Fibroblast of villous mesenchyme (primary cell): ENCODE data around the gene CSDE1. TPM values are rescaled to one million over a fixed set of nuclear protein-coding genes. Genes with fewer than 3 reads are reported as not detected.

Experiments used
- DNase-seq: peaks from one replicate; pipeline ENCODE4 v3.0.0-alpha.2; 2010; ENCODE audit warnings: low read depth
- H3K4me3 ChIP-seq: 2 replicates; pipeline ENCODE4 v1.5.1; 2011; ENCODE audit warnings: low read depth, mild to moderate bottlenecking, low read length
- total RNA-seq: library from RNA; depleted of rRNA; stranded (reverse); fragments of >200 nt; gene quantifications from 2 replicates; pipeline ENCODE4 v1.2.3, GENCODE V29; 2012
- TF ChIP-seq, protein P1 (sequence below): IDR thresholded peaks from 2 replicates; pipeline ENCODE4 v1.5.1; 2012; ENCODE audit warnings: low read depth, mild to moderate bottlenecking, low read length; ENCODE audit not compliant: insufficient read depth

CSDE1 gene
- total RNA-seq, 1 donor, result 541 TPM

GRCh38 chr1:114676115-114676514 lies 81.7 kb downstream of the CSDE1 start:
- TF ChIP-seq, protein P1, sequence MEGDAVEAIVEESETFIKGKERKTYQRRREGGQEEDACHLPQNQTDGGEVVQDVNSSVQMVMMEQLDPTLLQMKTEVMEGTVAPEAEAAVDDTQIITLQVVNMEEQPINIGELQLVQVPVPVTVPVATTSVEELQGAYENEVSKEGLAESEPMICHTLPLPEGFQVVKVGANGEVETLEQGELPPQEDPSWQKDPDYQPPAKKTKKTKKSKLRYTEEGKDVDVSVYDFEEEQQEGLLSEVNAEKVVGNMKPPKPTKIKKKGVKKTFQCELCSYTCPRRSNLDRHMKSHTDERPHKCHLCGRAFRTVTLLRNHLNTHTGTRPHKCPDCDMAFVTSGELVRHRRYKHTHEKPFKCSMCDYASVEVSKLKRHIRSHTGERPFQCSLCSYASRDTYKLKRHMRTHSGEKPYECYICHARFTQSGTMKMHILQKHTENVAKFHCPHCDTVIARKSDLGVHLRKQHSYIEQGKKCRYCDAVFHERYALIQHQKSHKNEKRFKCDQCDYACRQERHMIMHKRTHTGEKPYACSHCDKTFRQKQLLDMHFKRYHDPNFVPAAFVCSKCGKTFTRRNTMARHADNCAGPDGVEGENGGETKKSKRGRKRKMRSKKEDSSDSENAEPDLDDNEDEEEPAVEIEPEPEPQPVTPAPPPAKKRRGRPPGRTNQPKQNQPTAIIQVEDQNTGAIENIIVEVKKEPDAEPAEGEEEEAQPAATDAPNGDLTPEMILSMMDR, result no peak
- no peak for DNase-seq
- H3K4me3 ChIP-seq, result no peak overlapping the region

DNA sequence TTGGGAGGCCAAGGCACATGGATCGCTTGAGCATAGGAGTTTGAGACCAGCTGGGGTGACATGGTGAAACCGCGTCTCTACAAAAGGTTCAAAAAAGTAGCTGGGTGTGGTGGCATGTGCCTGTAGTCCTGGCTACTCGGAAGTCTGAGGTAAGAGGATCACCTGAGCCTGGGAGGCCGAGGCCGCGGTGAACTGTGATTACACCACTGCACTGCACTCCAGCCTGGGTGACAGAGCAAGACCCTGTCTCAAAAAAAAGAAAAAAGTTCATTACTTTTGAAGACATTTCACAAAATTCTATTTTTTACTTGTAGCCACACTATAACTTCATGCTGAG lies 85.9 kb downstream of the CSDE1 start:
- no peak overlapping the region for H3K4me3 ChIP-seq
- TF ChIP-seq, protein P1, result no peak
- no peak for DNase-seq

DNA sequence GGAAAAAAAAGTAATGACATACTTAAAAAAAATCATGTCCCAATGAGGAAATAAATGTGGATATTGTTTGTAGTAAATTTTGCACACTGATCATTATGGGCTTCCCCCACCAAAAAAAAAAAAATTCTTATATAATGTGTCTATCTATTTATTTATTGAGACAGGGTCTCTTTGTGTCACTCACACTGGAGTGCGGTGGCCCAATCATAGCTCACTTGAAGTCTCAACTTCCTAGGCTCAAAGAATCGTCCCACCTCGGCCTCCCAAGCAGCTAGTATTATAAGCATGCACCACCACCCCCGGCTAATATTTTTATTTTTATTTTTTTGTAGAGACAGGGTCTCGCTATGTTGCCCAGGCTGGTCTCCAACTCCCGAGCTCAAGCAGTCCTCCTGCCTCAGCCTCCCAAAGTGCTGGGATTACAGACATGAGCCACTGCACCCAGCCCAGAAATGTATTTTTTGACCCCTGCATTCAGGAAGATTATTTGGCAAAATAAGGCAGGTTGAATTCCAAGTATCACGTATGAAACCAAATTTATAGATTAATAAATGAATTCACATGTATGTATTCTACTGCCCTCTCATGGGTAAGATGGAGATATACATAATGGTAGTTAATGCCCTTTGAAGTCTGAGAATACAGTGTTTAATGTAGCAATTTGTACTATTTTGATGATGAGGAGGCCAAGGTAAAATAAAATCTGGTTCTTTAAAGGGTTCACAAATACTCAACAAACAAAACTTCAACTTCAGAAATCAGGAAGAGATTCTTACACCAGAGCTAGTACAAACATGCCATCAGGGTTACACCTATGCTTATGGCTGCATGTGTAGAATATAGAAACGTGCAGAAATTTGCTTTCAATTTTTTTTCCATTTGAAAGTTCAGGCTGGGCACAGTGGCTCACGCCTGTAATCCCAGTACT lies 86.5 kb downstream of the CSDE1 start:
- peak; percentile 9 for DNase-seq
- TF ChIP-seq, protein P1, result peak; percentile 26
- no peak overlapping the region for H3K4me3 ChIP-seq

GRCh38 chr1:114670083-114671010 lies 87.4 kb downstream of the CSDE1 start:
- peak overlapping the region; percentile 77 for H3K4me3 ChIP-seq
- peak; percentile 83 for DNase-seq
- TF ChIP-seq, protein P1, result peak; percentile 4

DNA sequence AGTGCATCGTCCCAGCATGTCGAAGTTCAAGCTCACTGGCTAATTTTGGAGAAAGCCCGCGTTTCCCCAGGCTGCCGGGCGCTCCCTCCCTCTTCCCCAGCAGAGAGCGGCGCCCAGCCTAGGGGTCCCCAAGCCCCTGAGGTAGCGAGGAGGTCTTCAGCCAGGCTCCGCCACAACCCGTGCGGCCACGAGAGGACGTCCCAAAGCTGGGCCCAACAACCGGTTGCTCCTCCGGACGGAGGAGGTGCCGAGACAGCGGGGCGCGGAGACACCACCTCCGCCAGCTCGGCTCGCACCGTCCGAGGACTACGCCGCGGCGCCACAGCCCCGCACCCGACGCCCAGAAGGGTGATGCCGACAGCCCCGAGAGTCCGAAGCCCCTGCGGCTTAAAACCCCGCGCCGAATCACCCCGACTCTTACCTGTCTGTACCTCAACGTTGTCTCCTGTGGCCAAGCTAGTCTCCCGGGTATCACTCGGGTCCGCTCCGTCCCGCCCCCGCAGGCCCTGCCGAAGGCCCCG lies 88.2 kb downstream of the CSDE1 start, which contains the start of gene DENND2C:
Gene DENND2C (minus strand): TSS at position 488 of the 521 bp plus-strand sequence. CDS start 44,065 bp downstream, outside the sequence.
- peak within 1 kb of the TSS; percentile 77 for H3K4me3 ChIP-seq
- TF ChIP-seq, protein P1, result no peak
- DNase-seq, result no peak

DNA sequence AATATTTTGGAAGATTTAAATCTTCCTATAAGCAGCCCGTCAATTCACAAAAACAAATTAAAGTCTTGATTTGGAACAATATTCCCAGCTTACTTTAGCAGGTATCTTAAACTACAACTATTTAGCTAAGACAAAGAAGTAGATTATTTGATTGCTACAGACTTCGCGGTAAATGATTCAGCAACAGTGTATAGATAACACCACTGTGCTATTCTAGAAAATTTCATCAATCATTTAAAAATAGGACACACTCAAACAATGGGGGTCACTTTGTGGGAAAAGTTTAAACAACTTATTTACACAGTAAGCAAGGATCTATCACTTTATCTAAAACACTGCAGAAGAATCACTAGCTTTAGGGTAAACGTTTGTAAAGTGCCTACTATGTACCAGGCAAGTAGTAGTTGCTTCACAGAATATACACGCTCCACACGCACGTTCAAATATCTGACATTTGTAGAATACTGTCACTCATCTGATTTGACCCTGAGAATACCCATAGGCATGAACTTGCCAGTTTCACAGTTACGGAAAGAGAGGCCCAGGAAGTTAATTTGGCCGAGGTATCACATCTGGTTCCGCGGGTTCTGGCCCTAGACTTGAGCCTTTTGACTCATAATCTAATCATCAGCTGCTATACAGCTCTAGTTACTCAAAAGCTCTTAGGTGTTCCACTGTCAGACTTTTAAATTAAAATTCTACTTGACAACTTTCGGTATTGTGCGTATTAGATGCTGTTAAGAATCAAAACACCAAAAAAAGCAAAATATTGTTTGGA lies 88.8 kb downstream of the CSDE1 start:
- DNase-seq, result no peak
- H3K4me3 ChIP-seq, result peak overlapping the region; percentile 77
- TF ChIP-seq, protein P1, result no peak
